Central memory CD4-positive, alpha-beta T cell (primary cell): ENCODE data around the gene EVX2.

Experiments
- DNase-seq: peaks from one replicate; pipeline ENCODE4 v3.0.0; 2022

EVX2 gene

DNA sequence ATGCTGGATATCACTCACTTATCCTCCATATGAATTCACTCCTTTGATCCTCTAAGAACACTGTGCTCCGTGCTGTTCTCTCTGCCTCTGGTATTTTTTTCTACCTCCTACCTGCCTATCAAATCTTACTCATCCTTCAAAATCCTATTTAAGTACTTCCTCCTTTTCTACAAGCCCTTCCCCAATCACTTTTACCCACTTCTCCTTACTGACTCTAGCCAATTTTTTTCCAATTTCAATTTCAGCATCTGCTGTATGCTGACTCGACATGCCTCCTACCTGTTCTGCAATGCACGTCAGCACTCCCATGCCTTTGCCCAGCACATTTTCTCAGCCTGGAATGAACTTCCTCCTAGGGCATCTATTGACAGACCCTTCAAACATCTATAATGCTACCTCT is 44.4 kb downstream of the EVX2 start:
- no peak for DNase-seq

DNA sequence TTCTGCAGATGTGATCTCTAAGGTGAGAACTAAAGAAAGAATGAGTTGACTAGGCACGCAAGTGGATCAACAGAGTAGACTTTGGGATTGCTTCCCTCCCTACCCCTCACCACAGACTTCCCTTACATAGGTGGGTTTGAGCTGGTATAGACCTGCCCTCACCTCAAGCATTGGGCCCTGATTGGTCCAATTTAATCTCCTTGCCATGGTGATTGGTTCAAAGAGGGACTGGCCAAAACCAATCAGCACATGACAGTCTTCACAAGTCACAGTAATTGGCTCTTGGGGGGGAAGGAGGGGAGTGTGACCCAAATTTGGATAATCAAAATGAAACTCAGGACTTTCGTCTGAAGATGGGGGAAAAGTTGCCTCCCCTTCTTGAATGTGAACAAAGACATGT is 45.1 kb downstream of the EVX2 start:
- no peak for DNase-seq

DNA sequence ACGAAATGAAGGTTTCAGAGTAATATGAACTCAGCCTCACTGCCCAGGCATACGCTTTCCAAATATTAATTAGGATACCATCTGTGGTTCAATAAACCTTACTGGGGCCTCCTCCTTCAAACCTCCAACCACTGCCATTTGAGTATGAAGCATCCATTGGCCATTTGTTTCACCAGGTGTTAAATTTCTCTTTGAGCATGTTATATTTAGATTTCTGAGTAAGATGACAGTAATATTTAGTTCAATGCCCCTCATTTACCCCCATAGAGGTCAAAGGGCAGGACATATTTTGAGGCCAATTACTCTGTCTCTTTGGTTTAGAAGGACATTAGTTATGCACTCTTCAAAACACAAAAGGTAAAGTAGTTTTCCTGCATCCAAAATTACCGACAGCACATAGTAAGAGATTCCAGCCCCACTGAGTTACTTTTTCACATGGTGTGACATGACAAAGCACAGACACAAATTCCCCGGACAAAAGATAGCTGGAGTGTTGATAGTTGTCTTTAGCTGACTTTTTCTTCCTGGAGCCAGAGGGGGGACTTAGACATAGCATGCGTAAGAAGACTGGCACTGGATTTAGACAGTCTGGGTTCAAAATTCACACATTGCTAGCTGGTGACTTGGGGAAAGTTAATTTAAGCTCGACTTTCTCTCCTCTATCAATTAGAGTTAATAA is 48.6 kb downstream of the EVX2 start:
- no peak for DNase-seq

DNA sequence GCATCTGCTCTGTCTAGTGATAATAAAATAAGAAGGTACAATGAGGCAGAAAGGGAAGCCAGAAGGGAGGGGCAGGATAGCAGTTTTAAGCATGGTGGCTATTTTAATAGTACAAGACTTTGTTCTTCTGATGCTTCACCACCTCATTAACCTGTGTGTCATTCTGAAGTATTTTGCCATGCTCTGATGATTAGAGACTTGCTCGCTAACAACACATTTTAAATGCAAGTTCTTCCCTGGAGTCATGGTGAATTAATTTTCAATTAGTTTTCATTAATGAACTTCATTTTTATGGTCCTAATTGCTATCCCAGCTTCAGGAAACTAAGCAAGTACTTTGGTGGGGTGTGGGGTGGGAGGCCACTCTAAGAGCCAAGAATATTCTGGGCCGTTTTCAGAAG is 56.0 kb downstream of the EVX2 start:
- DNase-seq, result no peak
